ENCODE data around the gene SLC25A47. TPM values are rescaled to one million over a fixed set of nuclear protein-coding genes. Genes with fewer than 3 reads are reported as not detected.

The SLC25A47 gene
- total RNA-seq, 1 experiment from 2014 or later, result not detected

DNA sequence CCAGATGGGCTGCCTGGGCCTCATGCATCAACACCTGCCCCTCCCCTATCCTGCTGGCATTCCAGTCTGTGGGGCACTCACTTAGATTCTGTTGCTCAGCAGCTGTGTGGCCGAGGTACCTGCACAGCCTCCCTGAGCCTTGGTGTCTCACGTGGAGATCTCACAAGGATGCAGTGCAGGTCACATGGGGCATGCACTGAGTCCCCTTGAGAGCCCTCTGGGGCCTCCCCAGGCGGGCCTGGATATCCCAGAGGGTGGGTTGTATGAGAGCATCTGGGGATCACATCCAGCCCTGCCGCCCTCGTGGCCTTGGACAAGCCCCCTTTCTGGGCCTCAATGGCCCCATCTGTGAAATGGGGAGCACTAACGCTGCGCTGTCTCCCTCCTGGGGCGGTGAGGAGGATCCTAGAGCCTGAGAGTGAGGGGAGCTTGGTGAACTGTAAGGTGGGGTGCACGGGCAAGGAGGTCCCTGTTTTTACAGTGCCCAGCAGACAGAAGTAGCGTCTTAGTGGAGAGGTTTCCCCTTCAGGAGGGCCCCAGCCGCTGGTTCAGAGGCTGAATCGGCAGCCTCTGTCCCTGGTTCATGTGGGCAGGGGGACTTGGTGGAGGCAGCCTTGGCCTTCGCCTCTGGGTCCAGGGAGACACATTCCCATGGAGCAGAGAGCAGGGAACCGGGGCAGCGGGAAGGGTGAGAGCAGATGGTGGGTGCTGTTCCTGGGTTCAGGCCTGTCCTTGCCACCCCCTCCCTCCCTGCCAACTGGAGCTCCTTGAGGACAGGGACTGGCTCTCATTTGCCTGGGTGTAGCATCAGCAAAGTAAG lies 791 bp upstream of the SLC25A47 start:
- no TSS peak for BruUV-seq (replicated peaks)
- H3K27ac ChIP-seq (ENCODE audit: low read length), result no peak overlapping the region
- no peaks in the 10 kb centered on the region for H3K9me3 ChIP-seq (ENCODE audit: control insufficient read depth, insufficient read depth, low read depth, low read length)
- ChIA-PET POLR2A (no interaction called here), CTCF (no interaction called here)
- no peaks in the 10 kb centered on the region for H3K4me1 ChIP-seq (ENCODE audit: control insufficient read depth, insufficient read depth, low read length)
- H3K4me3 ChIP-seq (ENCODE audit: low read depth in 2 of 2, low read length in 2 of 2), result no peak overlapping the region
- TF ChIP-seq POLR2AphosphoS5 (IDR thresholded peaks at IDR 0.05; ENCODE audit: low read depth, low read length) (no peak), TCF7L2 (IDR thresholded peaks at IDR 0.05; ENCODE audit: low read depth, low read length) (no peak), SIN3A (IDR thresholded peaks at IDR 0.05; ENCODE audit: borderline replicate concordance, insufficient read depth, low read depth, low read length) (no peak)
- TF ChIP-seq, protein P1, sequence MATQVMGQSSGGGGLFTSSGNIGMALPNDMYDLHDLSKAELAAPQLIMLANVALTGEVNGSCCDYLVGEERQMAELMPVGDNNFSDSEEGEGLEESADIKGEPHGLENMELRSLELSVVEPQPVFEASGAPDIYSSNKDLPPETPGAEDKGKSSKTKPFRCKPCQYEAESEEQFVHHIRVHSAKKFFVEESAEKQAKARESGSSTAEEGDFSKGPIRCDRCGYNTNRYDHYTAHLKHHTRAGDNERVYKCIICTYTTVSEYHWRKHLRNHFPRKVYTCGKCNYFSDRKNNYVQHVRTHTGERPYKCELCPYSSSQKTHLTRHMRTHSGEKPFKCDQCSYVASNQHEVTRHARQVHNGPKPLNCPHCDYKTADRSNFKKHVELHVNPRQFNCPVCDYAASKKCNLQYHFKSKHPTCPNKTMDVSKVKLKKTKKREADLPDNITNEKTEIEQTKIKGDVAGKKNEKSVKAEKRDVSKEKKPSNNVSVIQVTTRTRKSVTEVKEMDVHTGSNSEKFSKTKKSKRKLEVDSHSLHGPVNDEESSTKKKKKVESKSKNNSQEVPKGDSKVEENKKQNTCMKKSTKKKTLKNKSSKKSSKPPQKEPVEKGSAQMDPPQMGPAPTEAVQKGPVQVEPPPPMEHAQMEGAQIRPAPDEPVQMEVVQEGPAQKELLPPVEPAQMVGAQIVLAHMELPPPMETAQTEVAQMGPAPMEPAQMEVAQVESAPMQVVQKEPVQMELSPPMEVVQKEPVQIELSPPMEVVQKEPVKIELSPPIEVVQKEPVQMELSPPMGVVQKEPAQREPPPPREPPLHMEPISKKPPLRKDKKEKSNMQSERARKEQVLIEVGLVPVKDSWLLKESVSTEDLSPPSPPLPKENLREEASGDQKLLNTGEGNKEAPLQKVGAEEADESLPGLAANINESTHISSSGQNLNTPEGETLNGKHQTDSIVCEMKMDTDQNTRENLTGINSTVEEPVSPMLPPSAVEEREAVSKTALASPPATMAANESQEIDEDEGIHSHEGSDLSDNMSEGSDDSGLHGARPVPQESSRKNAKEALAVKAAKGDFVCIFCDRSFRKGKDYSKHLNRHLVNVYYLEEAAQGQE (IDR thresholded peaks at IDR 0.05; ENCODE audit: insufficient read depth in 1 of 2, low read depth in 2 of 2, low read length in 1 of 2), result no peak
- TF ChIP-seq, protein P2, sequence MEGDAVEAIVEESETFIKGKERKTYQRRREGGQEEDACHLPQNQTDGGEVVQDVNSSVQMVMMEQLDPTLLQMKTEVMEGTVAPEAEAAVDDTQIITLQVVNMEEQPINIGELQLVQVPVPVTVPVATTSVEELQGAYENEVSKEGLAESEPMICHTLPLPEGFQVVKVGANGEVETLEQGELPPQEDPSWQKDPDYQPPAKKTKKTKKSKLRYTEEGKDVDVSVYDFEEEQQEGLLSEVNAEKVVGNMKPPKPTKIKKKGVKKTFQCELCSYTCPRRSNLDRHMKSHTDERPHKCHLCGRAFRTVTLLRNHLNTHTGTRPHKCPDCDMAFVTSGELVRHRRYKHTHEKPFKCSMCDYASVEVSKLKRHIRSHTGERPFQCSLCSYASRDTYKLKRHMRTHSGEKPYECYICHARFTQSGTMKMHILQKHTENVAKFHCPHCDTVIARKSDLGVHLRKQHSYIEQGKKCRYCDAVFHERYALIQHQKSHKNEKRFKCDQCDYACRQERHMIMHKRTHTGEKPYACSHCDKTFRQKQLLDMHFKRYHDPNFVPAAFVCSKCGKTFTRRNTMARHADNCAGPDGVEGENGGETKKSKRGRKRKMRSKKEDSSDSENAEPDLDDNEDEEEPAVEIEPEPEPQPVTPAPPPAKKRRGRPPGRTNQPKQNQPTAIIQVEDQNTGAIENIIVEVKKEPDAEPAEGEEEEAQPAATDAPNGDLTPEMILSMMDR (IDR thresholded peaks at IDR 0.05), result no peak
- intact Hi-C loops (cut with micrococcal nuclease; ENCODE audit: unreplicated experiment), result no loop called here
- H3K27me3 ChIP-seq (ENCODE audit: control insufficient read depth, insufficient read depth, low read length), result no peaks in the 10 kb centered on the region
- no peaks in the 10 kb centered on the region for H3K36me3 ChIP-seq (ENCODE audit: control insufficient read depth, insufficient read depth, low read length)
- in situ Hi-C loops (cut with HindIII; ENCODE audit: low pct_unique_long_range_greater_than_20kb, low sequenced_read_pairs), result no loop called here
- DNase-seq (ENCODE audit: low read depth, low spot score) (no peak), ATAC-seq (no peak)

DNA sequence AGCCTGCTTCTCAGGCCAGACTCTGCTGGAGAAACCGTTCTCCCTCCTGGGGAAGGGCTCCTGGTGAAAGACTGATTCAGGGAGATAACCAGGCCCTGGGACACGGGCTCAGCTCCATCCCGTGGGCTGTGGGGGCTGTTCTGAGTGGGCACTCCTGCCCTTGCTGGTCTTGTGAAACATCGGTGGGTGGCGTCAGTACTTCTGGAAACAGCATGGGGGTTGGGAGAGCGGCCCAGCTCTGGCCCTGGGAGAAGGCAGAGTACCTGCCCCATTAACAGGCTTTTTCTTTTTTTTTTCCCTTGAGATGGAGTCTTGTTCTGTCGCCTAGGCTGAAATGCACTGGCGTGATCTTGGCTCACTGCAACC lies 786 bp downstream of the SLC25A47 start:
- intact Hi-C loops (cut with micrococcal nuclease; ENCODE audit: unreplicated experiment), result no loop called here

More for the DNA sequence above, 786 bp downstream of the SLC25A47 start:
- H3K4me1 ChIP-seq (ENCODE audit: control insufficient read depth, insufficient read depth, low read length), result no peaks in the 10 kb centered on the region
- BruUV-seq (replicated peaks), result no TSS peak
- DNase-seq (ENCODE audit: low read depth, low spot score), result no peak
- no peak for ATAC-seq
- no peaks in the 10 kb centered on the region for H3K9me3 ChIP-seq (ENCODE audit: control insufficient read depth, insufficient read depth, low read depth, low read length)
- CTCF ChIA-PET, result no interaction called here
- TF ChIP-seq, protein P2 (IDR thresholded peaks at IDR 0.05), result no peak
- TF ChIP-seq SIN3A (IDR thresholded peaks at IDR 0.05; ENCODE audit: borderline replicate concordance, insufficient read depth, low read depth, low read length) (no peak), TCF7L2 (IDR thresholded peaks at IDR 0.05; ENCODE audit: low read depth, low read length) (no peak), POLR2AphosphoS5 (IDR thresholded peaks at IDR 0.05; ENCODE audit: low read depth, low read length) (no peak)
- TF ChIP-seq, protein P1 (IDR thresholded peaks at IDR 0.05; ENCODE audit: insufficient read depth in 1 of 2, low read depth in 2 of 2, low read length in 1 of 2), result no peak
- POLR2A ChIA-PET, result no interaction called here
- H3K27me3 ChIP-seq (ENCODE audit: control insufficient read depth, insufficient read depth, low read length), result no peaks in the 10 kb centered on the region
- no peak overlapping the region for H3K27ac ChIP-seq (ENCODE audit: low read length)
- no peak overlapping the region for H3K4me3 ChIP-seq (ENCODE audit: low read depth in 2 of 2, low read length in 2 of 2)
- in situ Hi-C loops (cut with HindIII; ENCODE audit: low pct_unique_long_range_greater_than_20kb, low sequenced_read_pairs), result no loop called here
- no peaks in the 10 kb centered on the region for H3K36me3 ChIP-seq (ENCODE audit: control insufficient read depth, insufficient read depth, low read length)
